GM19023 (cell line): ENCODE data around the gene PTPRM.
"Not testable (repeated sequence)": the region's sequence is repeated elsewhere in the genome, so short reads cannot be mapped to it uniquely, and the experiment has no call there.

ENCODE experiments used
- ATAC-seq: cut with Tn5 transposase; IDR thresholded peaks from one replicate; pipeline ENCODE4 v1.9.1; 2021; ENCODE audit warnings: mild to moderate bottlenecking, moderate library complexity; ENCODE audit not compliant: unreplicated experiment

Gene PTPRM

GRCh38 chr18:8433323-8433722 lies 866.2 kb downstream of the PTPRM start:
- ATAC-seq, result no peak

DNA sequence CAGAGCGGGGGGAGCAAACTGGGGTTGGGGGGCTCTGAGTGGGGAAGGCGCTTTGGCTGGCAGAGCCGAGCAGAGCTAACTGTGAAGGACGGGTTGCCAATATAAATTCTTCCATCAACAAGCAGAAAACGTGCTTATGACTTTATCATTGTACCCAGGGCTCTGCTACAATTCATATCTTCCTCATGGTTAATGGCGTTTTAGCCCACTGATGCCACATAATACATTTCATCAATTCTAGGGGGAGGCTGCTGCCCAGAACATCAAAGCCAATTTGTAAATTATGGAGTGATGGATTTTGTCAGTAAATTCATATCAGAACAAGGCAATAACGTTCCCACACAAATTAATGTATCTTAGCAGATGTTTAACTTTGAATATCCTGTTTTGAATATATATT lies 866.7 kb downstream of the PTPRM start:
- no peak for ATAC-seq

- no peak for ATAC-seq
Measured at GRCh38 chr18:8435376-8435775, 868.3 kb downstream of the PTPRM start.

- ATAC-seq, result no peak
Measured at GRCh38 chr18:8439055-8439454, 871.9 kb downstream of the PTPRM start.

GRCh38 chr18:8443505-8443904 lies 876.4 kb downstream of the PTPRM start:
- ATAC-seq, result no peak

DNA sequence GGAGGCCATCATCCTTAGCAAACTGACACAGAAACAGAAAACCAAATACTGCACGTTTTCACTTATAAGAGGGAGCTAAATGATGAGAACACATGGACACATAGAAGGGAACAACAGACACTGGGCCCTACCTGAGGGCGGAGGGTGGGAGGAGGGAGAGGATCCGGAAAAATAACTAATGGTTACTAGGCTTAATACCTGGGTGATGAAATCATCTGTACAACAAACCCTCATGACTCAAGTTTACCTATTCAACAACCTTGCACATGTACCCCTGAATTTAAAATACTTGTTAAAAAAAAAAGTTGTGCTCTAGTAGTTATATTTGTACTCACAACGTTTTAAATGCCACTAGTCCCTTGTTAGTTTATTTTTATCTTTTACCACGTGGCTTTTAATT lies 879.8 kb downstream of the PTPRM start:
- ATAC-seq, result not testable (repeated sequence)

GRCh38 chr18:8448130-8448529 lies 881.0 kb downstream of the PTPRM start:
- ATAC-seq, result no peak

DNA sequence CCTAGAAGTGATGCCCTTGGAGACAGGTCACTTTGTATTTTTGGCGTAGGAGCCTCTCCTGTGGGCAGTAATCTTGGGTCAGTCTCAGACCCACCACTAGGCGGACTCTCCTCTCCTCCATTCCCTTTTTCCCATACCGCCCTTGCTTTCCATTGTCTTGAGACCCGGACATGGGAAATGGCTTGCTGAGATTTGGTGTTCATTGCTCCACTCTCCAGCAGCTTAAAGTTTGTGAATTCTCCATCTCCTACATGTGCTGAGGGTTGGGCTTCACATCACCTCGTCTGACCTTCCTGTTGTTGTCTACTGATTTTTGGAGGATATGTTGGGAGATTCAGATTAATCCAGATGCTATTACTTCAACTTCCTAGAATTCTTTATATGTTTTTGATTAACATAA lies 882.9 kb downstream of the PTPRM start:
- no peak for ATAC-seq

- no peak for ATAC-seq
Measured at GRCh38 chr18:8450898-8451665, 884.0 kb downstream of the PTPRM start.

- ATAC-seq, result no peak
Measured at GRCh38 chr18:8453528-8453927, 886.4 kb downstream of the PTPRM start.

DNA sequence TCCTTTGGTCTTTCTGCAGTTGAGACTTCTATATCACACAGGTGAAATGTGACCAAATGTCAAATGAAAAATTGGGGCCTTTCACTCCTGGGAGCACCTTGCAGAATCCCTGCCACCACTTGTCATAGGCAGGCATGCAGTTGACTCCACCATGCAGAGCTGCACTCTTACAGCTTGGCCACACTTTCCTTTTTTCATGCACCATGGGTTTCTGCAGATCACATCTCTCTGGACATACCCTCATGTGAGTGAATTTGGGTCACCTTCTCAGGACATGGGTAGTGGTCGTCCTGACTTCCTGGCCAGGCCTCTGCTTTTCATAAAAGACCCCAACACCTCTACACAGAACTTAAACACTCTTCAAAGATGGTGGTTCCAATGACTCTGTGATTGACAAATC lies 887.0 kb downstream of the PTPRM start:
- no peak for ATAC-seq

DNA sequence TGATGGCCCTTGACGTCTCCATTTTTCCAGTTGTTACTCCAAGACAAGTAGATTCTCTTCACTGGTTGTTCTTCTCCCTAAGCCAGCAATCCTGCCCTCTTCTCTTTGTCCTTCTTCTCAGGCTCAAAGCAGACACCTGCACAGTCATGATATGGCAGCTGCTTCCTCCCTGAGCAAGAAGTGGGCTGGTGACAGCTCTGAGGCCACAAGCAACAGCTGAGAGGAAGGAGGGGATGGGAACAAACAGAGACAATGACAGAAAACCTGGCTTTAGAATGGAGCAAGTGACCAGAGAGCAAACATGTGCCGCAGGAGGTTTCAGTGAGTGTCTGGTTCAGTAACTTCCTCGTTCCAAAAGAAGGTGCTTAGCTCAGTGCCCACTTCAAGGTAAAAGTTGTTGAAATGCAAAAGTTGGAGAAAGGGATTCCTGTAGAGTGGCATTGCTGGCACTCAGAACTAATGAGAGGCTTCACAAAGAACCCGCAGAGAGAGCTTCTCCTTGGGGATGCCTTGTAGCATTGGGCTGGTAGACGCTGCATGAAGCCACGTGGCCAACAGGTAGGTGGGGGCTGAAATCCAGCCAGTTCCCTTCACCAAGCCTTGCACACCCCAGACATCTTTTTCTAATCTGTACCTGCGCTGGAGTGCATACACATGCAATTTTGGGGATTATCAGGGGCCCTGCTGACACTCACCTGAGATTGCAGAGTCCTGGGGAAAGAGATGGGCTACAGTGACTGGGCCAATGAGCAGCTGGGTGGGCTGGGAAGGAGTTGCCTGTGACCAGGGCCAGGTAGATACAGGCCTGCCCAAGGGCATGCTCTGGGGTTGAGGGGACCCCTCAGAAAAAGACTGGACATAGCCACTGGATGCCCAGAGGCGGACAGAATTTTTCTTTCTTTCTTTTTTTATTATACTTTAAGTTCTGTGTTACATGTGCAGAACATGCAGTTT lies 888.8 kb downstream of the PTPRM start:
- ATAC-seq, result no peak
